OCI-LY7 (cell line): ENCODE data around the gene SRC. TPM values are rescaled to one million over a fixed set of nuclear protein-coding genes. Genes with fewer than 3 reads are reported as not detected.

Source experiments
- BruUV-seq: library from RNA; stranded (reverse); fragments of 400-500 nt; replicated peaks from 2 replicates; lab custom pipeline; 2021; lab: Mats Ljungman, UMichigan
- CTCF ChIA-PET: fragments of 300-600 bp; sonication (Branson Sonifier 250); formaldehyde crosslinking; loops from one replicate; lab custom pipeline; 2022; ENCODE audit warnings: antibody characterized with exemption; ENCODE audit not compliant: unreplicated experiment; lab: Charles Lee
- POLR2A ChIA-PET: fragments of 300-600 bp; sonication (Branson Sonifier 250); formaldehyde crosslinking; loops from one replicate; lab custom pipeline; 2022; ENCODE audit warnings: antibody characterized with exemption; lab: Charles Lee
- DNase-seq: peaks from one replicate; pipeline ENCODE4 v3.0.0-alpha.2; 2015; ENCODE audit warnings: low spot score
- H2AFZ ChIP-seq: fragments of 200-600 bp; sonication (generic), shearing (Covaris generic); 2 replicates; pipeline ENCODE4 v1.6.1; 2014; ENCODE audit warnings: mild to moderate bottlenecking, antibody characterized with exemption, low read length, moderate library complexity
- H3K27ac ChIP-seq: fragments of 200-600 bp; sonication (generic); 2 replicates; pipeline ENCODE4 v1.5.1; 2014; ENCODE audit warnings: mixed run types, low read depth, mild to moderate bottlenecking, moderate library complexity, low read length, inconsistent platforms; ENCODE audit not compliant: poor library complexity, severe bottlenecking
- H3K36me3 ChIP-seq: fragments of 200-600 bp; sonication (generic); 2 replicates; pipeline ENCODE4 v1.6.1; 2014; ENCODE audit warnings: mild to moderate bottlenecking, antibody characterized with exemption, low read length, moderate library complexity, mixed read lengths; ENCODE audit not compliant: insufficient read depth
- H3K4me1 ChIP-seq: fragments of 200-600 bp; sonication (generic); 2 replicates; pipeline ENCODE4 v1.5.1; 2014; ENCODE audit warnings: mild to moderate bottlenecking, low read length; ENCODE audit not compliant: insufficient read depth, poor library complexity, severe bottlenecking
- H3K4me2 ChIP-seq: fragments of 200-600 bp; sonication (generic); 2 replicates; pipeline ENCODE4 v1.6.1; 2014; ENCODE audit warnings: mild to moderate bottlenecking, low read length
- H3K4me3 ChIP-seq: fragments of 200-600 bp; sonication (generic); 2 replicates; pipeline ENCODE4 v1.5.1; 2014; ENCODE audit warnings: mild to moderate bottlenecking, low read depth, low read length; ENCODE audit not compliant: poor library complexity, severe bottlenecking
- H3K79me2 ChIP-seq: fragments of 200-600 bp; sonication (generic); 2 replicates; pipeline ENCODE4 v1.6.1; 2016; ENCODE audit warnings: low read depth, mild to moderate bottlenecking, low read length, moderate library complexity, mixed read lengths; ENCODE audit not compliant: insufficient read depth
- H3K9me2 ChIP-seq: fragments of 200-600 bp; sonication (generic); 2 replicates; pipeline ENCODE4 v1.6.1; 2016; ENCODE audit warnings: mild to moderate bottlenecking, low read length, mixed read lengths; ENCODE audit not compliant: insufficient read depth
- H3K9me3 ChIP-seq: fragments of 200-600 bp; sonication (generic); 2 replicates; pipeline ENCODE4 v1.6.1; 2014; ENCODE audit warnings: mild to moderate bottlenecking, mixed run types, low read length, mixed read lengths
- H4K20me1 ChIP-seq: fragments of 200-600 bp; sonication (generic); 2 replicates; pipeline ENCODE4 v1.6.1; 2014; ENCODE audit warnings: mild to moderate bottlenecking, antibody characterized with exemption, low read length, moderate library complexity, mixed read lengths; ENCODE audit not compliant: insufficient read depth
- CTCF ChIP-seq: fragments of 200-600 bp; sonication (generic); conservative IDR thresholded peaks from 2 replicates; pipeline ENCODE4 v1.5.1; 2014; ENCODE audit warnings: mild to moderate bottlenecking, antibody characterized with exemption, low read length, moderate library complexity, mixed read lengths
- EZH2phosphoT487 ChIP-seq: fragments of 200-600 bp; sonication (generic); IDR thresholded peaks from 2 replicates; pipeline ENCODE4 v1.6.1; 2018; ENCODE audit warnings: low read depth, borderline replicate concordance, mild to moderate bottlenecking, mixed run types, antibody characterized with exemption, low read length, moderate library complexity, mixed read lengths
- intact Hi-C: fragments of 100-400 bp; cut with micrococcal nuclease; formaldehyde crosslinking; loops from one replicate; pipeline ENCODE4 v1.10.0; 2022; ENCODE audit not compliant: unreplicated experiment
- total RNA-seq, 2 experiments: library from RNA; depleted of rRNA in 1 of 2; stranded (reverse); fragments of >200 nt in 1 of 2; shearing (Covaris generic) in 1 of 2; gene quantifications; 2 replicates each; pipeline ENCODE4 v1.2.3, GENCODE V29; 2014 to 2022

The SRC gene
- total RNA-seq, 2 experiments from 2014 or later, result 0.72 to 3.7 TPM

GRCh38 chr20:37437676-37438075 is 91.7 kb downstream of the SRC start:
- Histone ChIP-seq H3K9me3 (no peaks in the 10 kb centered on the region), H3K4me1 (no peaks in the 10 kb centered on the region), H3K4me3 (no peak overlapping the region), H3K79me2 (no peaks in the 10 kb centered on the region), H3K9me2 (no peaks in the 10 kb centered on the region), H3K4me2 (no peak overlapping the region), H3K36me3 (no peaks in the 10 kb centered on the region), H3K27ac (no peak overlapping the region), H2AFZ (no peak overlapping the region), H4K20me1 (no peaks in the 10 kb centered on the region)
- CTCF ChIA-PET, result interaction anchor here (0.6 kb wide), 1 partner anchor 53 kb away, joined by 5 read pairs; no protein-coding TSS in a partner anchor
- no TSS peak for BruUV-seq
- intact Hi-C loops, result no loop called here
- POLR2A ChIA-PET, result no interaction called here
- no peak for DNase-seq
- TF ChIP-seq CTCF (no peak), EZH2phosphoT487 (no peak)

- no TSS peak for BruUV-seq
- H3K79me2 ChIP-seq, result no peaks in the 10 kb centered on the region
- H3K4me2 ChIP-seq, result no peak overlapping the region
- ChIA-PET POLR2A (interaction anchor here (0.5 kb wide), 1 partner anchor 50 kb away, joined by 4 read pairs; no protein-coding TSS in a partner anchor), CTCF (interaction anchor here (0.6 kb wide), 1 partner anchor 54 kb away, joined by 5 read pairs; no protein-coding TSS in a partner anchor)
- H4K20me1 ChIP-seq, result no peaks in the 10 kb centered on the region
- H3K9me2 ChIP-seq, result no peaks in the 10 kb centered on the region
- no peaks in the 10 kb centered on the region for H3K9me3 ChIP-seq
- TF ChIP-seq EZH2phosphoT487 (no peak), CTCF (no peak)
- DNase-seq, result no peak
- H2AFZ ChIP-seq, result no peak overlapping the region
- no peak overlapping the region for H3K27ac ChIP-seq
- no peaks in the 10 kb centered on the region for H3K36me3 ChIP-seq
- intact Hi-C loops, result no loop called here
- H3K4me3 ChIP-seq, result no peak overlapping the region
- no peaks in the 10 kb centered on the region for H3K4me1 ChIP-seq
Observed at GRCh38 chr20:37438464-37439222, 92.7 kb downstream of the SRC start.
